Tibial nerve (tissue), 3 donors: ENCODE results near the gene TTC6.

Source experiments
- CTCF ChIP-seq, 5 experiments: fragments of 200-600 bp in 3 of 5; fragments of 450-650 bp in 2 of 5; sonication (generic) in 3 of 5; IDR thresholded peaks; one replicate each; pipeline ENCODE4 v1.5.1; 2016 to 2019; ENCODE audit warnings: antibody characterized with exemption in 5 of 5, mild to moderate bottlenecking in 3 of 5, moderate library complexity in 2 of 5
- POLR2A ChIP-seq, 2 donors: fragments of 450-650 bp; IDR thresholded peaks; one replicate each; pipeline ENCODE4 v1.6.1; 2017; ENCODE audit warnings: antibody characterized with exemption in 2 of 2, mild to moderate bottlenecking in 2 of 2, moderate library complexity in 2 of 2

GRCh38 chr14:37583358-37584210 lies 11.8 kb upstream of the TTC6 start:
- no peak for TF ChIP-seq CTCF (IDR thresholded peaks at IDR 0.05)
- TF ChIP-seq POLR2A (IDR thresholded peaks at IDR 0.05): no peak
